EH (cell line): ENCODE measurements around the gene SMIM12.
A peak's percentile ranks its signal among the peaks of the same experiment; 100 is the strongest.

Experiments
- DNase-seq: peaks from one replicate; pipeline ENCODE4 v3.0.0-alpha.2; 2015; ENCODE audit warnings: low read depth

The SMIM12 gene

GRCh38 chr1:34872133-34872503, 12.6 kb upstream of the SMIM12 start:
- no peak for DNase-seq

DNA sequence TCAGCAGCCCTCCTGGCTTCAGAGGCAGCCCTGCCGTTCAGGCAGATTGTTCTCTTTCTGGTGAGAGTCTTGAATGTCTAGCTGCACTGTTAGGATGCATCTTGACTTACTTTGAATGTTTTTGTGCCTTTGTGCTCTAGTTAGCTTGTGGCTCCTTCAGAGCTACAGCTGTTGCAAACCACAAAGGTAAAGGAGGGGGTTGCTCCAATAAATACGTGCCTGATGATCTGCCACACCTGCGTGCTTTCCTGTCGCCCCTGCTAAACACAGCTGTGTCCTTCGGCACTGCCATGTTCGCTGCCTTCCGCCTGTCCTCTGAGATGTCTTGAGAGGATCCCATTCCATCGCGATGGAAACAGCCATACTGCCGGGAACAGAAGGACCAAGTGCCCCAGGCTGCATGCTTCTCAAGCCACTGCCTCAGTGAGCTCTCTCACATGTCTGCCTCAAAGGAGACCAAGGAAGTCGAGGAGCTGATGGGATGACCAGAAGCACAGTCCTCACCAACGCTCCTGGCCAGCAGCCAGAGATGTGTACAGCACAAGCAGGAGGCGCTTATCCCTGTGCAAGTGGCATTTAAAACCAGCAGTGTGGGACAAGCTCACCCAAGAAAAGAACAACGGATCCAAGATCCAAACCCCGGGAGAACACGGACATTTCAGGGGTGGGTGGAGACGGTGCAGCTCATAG, 12.0 kb upstream of the SMIM12 start:
- DNase-seq = peak; percentile 15

DNA sequence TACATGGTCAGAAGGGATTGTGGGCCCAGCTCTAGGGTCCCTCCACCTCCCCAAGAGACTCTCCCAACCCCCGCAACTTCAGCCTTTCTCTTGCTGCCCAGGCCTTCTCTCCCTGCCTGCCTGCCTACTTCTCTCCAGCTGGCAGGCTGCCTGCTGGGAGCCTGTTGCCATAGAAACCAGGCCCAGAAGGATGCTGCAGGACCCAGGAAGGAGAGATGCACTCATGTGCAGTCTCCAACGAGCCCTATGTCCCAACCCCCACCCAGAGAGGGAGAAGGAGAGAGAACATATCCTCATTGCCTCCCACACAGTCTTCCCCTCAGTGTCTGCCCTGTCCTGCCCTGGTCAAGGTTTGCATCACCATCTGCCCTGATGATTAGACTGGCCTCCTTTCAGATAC, 10.8 kb upstream of the SMIM12 start:
- no peak for DNase-seq

DNA sequence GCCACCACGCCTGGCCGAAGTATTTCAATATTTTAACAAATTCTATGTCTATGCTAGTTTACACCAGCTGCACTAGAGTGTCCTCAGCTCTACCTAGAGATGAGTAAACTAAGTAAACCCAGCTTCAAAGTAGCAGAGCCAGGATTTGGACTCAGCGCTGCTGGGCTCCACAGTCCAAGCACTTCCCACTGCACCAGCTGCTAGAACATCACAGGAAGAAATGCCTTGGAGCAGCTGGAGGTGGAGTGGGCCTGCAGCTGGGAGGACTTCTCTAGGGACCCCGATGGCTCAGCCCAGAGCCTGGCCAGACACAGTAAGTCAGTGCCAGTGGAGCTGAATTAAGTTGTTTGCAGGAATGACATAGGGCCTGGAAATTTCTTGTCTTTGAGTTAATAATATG, 10.2 kb upstream of the SMIM12 start:
- DNase-seq = no peak

GRCh38 chr1:34868230-34869049, 8.9 kb upstream of the SMIM12 start:
- no peak for DNase-seq

GRCh38 chr1:34867415-34867814, 7.9 kb upstream of the SMIM12 start:
- no peak for DNase-seq

DNA sequence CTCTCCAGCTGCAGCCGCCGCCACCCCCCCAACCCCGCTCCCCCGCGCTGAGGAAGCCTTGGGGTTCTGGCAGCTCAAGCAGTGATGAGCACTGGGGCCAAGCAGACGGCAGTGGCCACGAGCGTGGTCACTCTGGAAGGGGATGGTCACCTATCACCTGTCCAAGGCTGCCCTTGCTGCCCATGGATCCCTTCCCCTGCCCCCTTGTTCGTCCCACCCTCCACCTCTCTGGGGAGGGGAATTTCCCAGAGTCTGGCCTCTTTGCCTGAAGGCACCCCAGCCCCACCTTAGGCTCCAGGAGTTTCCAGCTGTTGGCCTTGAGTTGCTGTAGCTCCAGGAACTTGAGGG, 7.2 kb upstream of the SMIM12 start:
- DNase-seq = no peak

DNA sequence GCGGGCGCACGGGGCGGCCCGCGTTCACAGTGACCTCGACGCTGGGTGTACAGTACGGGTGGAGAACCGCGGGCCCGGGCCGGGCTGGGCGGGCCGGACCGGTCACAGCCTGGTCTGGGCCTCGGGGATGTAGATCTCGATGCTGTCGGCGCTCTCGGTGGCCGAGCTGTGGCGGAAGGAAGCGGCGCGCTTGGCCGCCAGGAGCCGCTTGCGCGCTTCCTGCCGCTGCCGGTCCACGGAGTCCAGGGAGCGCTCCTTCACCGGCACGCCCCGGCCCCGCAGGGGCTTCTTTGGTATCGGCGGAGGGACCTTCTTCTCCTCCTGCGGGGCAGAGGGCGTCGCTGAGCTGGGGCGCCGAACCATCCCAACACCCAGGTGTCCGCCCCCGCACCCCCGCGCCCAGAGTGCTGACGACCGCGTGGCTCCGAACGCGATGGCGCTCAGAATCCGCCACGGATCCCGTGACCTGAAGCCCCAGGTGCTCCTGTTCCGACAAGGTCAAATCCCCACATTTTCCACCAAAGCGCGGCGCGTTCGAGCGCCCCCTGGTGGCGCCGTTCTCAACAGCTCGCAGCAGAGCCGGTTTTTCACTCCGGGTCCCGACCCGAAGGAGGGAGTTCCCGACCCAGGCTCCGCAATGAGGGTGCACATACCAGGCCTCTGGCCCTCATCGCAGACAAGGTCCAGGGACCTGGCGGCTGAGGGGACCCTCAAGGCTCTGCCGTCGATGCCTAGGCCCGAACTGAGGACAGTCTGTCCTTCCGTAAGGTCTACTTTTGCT, 6.6 kb upstream of the SMIM12 start:
- DNase-seq = peak; percentile 65

- DNase-seq = no peak
Observed at GRCh38 chr1:34865573-34865972, 6.0 kb upstream of the SMIM12 start.

- DNase-seq = no peak
Observed at GRCh38 chr1:34864759-34865158, 5.2 kb upstream of the SMIM12 start.

DNA sequence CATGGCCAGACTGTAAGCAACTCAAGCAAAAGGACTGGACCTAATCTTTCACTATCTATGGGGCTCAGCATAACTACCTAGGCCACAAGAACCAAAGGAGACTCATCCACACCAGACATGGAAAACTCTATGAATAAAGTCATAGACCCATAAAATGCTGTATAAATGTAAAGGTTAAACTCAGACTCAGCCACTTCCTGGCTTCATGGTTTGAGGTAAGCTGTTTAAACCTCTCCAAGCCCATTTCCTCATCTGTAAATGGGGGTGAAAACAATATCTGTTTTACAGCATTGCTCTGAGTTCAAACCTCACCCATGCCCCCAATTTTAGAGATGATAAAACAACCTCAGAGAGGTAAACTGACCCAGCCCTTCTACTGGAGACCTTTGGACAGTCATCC, 4.0 kb upstream of the SMIM12 start:
- no peak for DNase-seq

- peak; percentile 53 for DNase-seq
Observed at GRCh38 chr1:34858901-34859445, 576 bp downstream of the SMIM12 start.

GRCh38 chr1:34856697-34857096, 2.9 kb downstream of the SMIM12 start:
- DNase-seq = no peak

DNA sequence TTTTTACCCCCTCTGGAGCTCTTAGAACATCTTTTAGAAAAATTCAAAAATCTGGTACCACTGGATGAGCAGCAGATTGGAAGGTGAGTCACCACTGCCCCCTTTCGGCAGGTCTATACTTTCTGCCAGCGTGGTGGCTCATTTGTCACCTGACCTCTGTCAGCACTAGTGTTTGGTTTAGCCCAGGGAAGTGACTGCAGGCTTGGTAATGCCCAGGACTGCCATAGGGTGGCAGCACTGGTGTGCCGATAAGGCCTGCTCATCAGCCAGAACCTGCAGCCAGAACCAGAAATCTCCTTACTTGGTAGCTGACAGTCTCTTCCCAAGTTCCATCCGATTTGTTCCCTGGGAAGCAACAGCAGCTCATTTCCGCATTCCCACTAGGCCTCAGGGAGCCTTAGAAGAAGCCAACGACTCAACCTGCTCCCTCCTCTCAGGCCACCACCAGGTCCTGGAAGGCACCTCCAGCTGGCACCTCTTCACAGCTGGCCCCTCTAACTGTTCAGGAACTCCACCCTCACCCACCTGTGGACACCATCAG, 6.8 kb downstream of the SMIM12 start:
- DNase-seq = peak; percentile 96

- no peak for DNase-seq
Observed at GRCh38 chr1:34851431-34852105, 8.0 kb downstream of the SMIM12 start.

DNA sequence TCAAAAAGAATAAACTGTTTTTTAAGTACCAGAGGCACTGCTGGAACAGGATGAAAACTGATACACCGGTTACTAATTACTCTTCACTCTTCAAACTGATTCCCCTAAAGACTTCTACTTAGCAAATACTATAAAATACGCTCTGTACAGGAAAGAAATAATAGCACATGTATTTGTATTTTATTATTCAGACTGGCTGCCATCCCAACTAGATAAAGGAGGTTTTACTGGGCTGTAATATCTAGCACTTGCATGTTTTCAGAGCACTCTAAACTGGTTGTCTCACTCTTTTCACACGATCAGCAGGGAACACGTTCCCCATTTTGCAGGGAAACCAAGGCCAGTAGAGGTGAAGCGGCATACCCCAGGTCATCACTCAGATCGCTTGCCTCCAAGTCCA, 9.2 kb downstream of the SMIM12 start:
- no peak for DNase-seq

GRCh38 chr1:34847094-34847493, 12.5 kb downstream of the SMIM12 start:
- DNase-seq = no peak

GRCh38 chr1:34846265-34846664, 13.3 kb downstream of the SMIM12 start:
- no peak for DNase-seq

DNA sequence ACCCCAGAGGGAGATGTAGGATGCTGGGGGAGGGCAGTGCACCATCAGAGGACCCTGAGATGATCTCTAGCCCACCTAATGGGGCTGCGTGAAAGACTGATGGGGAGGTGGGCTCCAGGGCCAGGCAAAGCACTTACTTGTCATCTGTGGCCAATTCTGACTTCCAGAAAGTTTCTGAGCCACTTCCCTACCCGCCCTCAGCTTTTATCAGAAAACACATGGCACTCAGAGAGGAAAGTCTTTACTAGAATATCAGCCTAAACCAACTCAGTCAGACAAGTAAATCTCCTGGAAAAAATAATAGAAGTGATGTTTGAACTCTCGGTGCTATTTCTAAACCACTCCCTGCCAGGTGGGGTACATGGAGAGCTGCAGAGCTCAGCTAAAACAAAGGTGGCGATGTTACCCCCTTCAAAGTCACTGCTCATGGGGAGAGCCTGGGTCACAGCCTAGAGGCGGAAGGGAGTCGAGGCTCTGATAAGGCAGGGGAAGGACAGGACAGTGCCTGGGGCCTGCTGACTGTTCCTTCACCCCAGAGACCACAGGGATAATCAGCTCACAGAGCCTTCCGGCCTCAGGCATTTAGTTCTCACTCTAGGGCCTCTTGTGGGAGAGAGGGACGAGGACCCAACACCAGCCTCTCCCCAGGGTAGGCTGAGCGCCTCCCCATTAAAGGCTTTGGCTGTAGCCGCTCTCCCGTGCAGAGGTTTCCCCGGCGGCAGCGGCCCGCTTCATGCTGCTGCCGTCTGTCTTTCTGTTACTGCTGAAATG, 14.2 kb downstream of the SMIM12 start:
- no peak for DNase-seq

- DNase-seq = peak; percentile 25
Observed at GRCh38 chr1:34844252-34844634, 15.3 kb downstream of the SMIM12 start.
